Renal pelvis (tissue), 4 donors: Measurements from ENCODE around the gene PRRX1. TPM values are rescaled to one million over a fixed set of nuclear protein-coding genes. Genes with fewer than 3 reads are reported as not detected.

Experiments
- DNase-seq: peaks from one replicate; pipeline ENCODE4 v3.0.0-alpha.2; 2013
- polyA plus RNA-seq, 3 donors: library from polyadenylated mRNA; unstranded; fragments of 120-200 nt; gene quantifications; one replicate each; pipeline ENCODE4 v1.2.1, GENCODE V29; 2013; ENCODE audit not compliant: insufficient read length in 3 of 3

The PRRX1 gene
- polyA plus RNA-seq, 3 donors, result 0.96 to 3.4 (median 1.2) TPM

DNA sequence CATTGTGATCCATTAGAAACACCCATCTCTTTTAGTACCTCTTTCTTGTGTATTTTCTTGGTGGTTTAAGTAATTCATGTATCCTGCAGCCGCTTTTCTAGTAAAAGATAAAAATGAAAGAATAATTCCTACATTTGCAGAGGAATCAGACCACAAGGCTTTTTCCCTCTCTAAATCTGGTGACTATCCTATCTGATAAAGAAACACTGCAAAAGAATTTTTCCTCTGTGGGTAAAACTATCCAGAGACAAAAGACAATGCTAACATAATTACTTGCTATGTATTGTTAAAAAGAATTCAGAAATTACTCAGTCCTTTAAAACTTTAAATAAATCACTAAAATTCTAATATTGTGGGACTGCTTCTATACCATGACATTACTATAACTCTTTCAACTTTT, 51.0 kb downstream of the PRRX1 start:
- no peak for DNase-seq

DNA sequence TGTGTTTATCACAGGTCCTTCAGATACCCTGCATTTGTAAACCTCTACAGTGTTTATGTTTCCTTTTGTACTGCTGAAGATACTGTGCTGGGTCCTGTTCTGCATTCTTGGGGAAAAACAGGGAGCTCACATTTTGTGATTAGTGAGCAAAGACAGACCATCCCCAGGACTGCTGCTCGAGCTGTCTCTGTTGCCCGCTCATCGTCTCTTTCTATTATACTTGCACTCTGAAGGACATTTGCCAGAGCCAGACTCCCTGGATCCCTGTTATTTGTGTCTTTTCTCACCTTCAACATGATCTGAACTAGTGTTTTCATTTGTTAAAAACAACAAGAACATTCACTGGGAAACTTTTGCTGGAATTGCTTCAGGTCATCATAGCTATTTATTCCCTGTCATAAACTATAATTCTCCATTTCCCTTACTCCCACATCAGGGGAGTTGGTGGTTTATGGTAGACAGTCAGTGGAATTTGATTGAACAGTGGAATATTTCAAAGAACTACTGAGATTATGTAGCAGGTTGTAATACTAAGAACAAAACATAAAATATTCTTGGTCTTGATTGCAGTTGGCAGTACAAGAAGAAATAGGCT, 53.0 kb downstream of the PRRX1 start:
- DNase-seq, result no peak

DNA sequence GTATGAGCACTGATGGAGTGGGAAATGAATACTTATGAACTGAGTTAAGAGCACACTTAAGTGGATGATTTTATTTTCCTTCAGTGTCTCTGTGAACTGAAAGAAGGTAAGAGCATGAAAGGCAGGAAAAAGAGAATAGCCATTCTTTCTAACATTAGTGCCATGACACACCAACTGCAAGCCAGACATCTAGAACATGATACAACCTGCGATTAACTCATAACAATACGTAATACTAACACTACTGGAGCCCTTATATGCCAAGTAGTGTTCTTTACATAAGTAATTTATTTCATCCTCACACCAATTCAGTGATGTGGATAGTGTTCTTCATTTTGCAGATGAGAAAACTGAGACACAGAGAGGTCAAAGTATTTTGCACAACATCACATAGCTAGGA, 56.7 kb downstream of the PRRX1 start:
- no peak for DNase-seq

DNA sequence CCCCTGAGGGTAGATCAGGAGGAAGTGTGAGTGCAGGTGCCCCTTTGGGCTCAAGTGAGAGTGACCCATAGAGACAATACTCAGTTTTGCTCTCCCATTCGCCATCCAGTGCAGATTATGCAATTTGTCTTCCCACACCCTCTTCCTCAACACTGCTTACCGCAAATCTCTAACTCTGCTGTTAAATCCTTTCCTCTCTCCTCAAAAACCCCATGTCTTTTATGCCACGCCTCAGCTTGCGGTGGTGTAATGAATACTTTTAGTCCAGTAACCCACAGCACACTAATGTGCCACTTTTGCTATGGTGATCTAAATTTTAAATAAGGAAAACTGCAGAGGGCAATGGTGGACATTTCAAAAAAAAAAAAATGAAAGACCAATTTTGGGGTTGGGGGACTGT, 57.7 kb downstream of the PRRX1 start:
- DNase-seq, result no peak

DNA sequence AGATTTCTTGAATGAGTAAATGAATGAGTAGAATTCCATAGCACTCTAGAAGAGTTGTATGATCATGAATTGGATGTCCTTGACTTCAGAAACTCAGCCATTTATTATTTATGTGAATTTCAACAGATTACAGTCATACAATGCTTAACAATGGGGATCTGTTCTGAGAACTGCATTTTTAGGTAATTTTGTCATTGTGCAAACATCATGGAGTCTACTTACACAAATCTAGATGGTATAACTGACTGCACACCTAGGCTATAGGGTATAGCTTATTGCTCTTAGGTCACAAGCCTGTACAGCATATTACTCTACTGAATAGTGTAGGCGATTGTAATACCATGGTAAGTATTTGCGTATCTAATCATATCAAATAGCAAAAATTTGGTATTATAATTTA, 59.6 kb downstream of the PRRX1 start:
- DNase-seq, result no peak

DNA sequence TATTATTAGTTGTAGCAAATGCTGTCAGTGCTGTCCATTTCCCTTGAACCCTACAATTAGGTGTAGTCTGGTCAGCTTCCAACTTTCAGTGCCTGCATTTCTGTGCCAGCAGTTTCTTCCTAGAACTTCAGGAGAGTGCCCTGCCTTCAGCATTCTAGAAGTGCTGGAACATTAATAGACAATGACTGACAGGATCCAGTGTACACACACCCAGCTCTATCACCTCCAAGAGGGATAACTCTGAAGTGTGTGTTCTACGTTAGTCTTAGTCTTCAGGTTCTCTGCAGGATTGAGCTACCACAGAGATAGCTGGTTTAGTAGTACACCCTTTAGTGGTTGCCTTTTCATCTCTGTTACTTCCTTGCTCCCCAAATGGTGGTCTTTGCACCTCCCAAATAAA, 61.4 kb downstream of the PRRX1 start:
- no peak for DNase-seq

DNA sequence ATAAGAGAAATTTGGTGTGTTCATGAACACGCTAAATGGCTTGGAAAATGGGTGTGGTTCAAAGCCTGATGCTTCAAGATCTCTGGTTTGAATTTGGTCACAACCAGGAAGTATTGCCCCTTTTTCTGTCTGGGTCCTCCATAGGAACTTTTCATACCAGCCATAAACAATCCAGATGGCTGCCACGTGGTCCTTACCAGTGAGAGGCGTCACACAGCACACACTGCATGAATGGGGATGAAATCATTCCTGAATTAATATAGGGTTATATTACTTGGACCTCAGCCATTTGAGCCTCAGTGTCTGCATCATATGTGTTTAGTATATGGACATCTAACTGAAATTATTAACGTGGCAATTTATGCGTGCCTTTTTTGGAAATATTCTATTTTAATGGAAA, 64.0 kb downstream of the PRRX1 start:
- DNase-seq, result no peak

DNA sequence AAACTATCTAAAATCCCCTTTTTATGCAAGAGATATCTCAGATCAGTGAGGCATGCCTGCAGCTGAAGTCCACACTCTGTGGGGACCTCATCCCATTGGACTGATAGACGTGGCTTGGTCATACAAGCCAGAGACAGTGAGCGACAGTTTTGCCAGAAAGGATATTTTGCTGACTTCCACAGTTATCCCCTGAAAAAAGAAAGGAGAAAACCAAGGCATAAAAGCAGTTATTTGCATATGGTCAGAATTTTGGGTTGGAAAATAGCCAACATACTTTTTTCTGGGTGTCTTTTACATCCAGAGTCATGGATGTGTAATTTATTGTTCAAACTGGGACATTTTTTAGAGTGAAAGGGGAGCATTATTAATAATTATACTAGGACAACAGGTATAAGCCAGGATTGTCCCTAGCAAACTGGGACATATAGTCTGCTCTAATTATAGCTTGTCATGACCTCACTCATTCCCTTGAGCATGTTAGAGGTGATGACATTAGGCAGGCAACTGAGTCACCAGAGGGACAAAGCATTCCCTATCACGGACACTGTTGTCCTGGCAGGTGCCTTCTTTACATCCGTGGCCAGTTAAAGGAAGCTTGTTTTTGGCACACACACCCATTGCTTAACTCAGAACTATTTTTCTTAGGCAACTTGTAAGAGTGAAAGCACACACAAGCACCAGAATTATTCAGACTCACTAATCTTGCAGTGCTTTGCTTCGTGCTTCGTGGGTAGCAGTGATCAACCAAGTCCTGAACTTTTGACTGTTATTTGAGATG, 65.5 kb downstream of the PRRX1 start:
- no peak for DNase-seq

DNA sequence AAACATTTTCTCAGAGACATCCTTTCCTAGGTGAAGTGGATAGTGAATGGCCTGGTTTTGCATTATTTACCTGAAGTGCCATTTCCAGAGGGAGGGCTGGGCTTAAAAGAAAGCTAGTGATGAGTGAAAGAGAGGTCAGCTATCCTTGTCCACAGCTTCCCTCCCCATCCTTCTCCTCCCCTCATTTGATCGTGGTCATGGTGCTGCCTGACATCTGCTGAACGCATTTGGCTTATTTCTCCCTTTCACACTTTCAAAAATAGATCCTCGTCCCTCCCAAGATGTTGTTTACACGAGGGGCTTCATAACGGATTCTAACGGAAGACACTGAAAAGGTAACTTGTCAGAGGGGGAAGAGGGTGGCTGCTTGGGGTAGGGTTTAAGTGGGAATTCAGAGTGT, 66.1 kb downstream of the PRRX1 start:
- DNase-seq, result no peak

DNA sequence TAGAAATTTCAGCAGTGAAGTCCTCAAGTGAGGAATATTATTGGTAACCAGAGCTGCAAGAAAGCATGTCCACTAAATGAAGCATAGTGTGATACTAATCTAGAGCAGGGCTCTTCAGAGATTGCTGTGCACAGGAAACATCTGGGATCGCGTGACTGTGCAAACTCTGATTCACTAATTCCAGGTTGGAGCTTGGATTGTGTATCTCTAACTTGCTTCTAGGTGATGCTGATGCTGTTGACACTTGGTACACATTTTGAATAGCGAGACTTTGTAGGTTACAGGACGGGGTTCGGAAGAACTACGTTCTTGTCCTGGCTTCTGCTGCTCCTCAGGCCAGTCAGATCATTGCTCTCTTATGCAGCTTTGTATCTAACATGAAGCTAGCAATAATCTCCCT, 66.5 kb downstream of the PRRX1 start:
- DNase-seq, result no peak

DNA sequence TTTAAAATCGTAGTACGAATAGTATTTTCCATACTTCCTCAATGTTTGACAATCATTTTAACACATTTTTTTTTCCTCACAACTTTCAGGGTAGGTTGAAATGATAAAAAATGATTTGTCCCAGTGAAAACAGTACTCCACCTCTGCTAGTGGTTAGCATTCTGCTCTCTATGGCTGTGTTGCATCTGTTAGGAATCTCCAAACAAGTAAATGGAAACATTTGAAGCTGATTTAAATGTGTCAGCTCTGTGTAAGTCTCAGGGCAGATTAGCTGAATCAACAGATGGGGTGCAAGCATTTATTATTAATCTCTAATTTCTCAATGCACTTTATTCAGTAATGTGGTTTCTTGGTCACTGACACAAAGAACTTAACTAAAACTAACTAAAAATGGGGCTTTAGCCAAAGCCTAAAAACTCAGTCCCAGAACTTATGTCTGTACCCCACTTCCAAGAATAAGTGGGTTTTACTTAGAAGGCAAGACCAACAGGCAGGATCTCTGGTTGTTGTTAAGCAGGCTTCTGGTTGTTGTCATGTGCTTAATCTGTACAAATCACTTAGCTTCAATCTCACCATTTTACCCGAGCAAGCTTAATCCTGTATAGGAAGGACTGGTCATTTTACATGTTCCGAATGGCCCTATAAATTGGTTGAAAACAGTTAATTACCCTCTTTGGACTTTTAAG, 67.8 kb downstream of the PRRX1 start:
- DNase-seq, result no peak

DNA sequence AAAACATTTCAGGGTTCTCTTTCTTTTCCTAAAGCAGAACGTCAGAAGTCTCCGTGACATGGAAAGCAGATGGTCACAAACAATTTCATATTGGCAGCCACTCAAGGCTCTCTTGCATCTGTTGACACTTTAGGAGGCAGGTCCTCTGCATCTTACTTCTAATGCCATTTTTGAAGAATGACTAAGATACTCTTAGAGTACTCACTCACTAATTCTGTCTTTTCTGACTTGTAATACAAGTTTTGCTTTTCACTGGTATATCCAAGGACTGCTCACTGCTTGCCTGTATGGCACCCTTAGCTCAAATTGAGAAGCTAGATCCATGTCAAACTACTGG, 68.3 kb downstream of the PRRX1 start:
- no peak for DNase-seq

DNA sequence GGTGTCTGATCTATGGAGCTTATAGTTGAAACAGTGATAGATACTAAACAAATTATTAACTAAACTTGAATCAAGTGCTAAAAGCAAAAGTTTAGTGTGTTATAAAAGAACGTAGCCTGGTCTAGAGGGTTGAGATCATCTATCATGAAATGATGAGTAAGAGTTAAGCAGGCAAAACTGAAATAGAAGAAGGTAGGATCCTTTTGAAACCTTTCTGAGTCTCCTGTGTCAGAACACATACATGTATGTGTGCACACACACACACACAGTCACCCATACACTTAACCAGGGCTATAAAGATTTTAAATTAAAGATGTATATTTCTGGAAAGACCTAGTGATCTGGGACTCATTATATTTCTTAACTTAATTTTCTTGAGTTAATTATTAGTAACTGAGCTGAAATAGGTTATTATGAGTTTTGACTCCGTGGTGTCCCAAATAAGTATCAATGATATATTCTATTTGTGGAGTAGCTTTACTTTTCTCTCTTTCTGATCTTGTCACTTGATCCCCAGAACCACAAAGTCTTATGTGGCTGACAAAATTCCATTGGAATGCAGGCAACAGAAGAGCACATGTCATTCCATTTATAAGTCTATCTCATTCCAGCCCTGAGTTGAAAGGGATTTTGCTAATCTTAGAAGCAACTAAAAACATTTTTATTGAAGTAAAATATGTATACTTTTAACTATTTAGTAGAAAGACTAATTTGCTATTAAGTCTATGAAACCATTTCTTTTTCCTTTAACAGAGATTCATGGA, 70.7 kb downstream of the PRRX1 start:
- DNase-seq, result no peak

DNA sequence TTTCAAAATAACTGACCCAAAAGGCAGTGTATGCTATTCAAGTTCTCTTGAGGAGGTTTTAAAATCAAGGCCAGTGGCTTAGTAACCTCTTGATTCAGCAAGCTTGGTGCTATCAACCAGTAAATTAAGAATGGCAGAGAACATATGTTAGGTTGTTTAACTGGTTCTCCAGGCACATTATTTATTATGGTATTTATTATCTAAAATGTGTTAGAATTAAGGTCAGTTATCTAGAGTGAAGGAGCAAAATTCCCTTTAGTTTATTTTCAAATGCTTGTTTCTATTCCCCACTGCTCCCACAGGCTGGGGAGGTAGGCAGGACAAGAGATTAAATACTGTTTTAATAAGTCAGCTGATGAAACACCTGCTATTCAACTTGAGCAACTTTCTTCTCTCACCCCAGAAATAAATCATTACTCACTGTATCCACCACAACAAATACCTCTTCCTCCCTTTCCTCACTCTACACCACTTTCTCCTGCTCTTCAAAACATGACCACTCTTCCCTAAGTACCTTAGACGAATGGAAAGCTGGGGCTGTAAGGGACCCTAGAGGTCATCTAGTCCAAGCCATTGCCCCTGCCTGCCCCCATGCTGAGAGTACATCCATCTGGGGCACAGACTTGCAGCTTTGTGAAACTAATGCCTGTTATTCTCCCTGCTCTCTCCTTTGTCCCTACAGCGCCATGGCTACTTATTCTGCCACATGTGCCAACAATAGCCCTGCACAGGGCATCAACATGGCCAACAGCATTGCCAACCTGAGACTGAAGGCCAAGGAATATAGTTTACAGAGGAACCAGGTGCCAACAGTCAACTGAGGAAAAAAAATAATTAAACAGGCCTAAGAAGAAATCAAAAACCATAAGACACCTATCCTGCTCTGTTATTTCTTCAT, 71.7 kb downstream of the PRRX1 start:
- DNase-seq, result no peak

DNA sequence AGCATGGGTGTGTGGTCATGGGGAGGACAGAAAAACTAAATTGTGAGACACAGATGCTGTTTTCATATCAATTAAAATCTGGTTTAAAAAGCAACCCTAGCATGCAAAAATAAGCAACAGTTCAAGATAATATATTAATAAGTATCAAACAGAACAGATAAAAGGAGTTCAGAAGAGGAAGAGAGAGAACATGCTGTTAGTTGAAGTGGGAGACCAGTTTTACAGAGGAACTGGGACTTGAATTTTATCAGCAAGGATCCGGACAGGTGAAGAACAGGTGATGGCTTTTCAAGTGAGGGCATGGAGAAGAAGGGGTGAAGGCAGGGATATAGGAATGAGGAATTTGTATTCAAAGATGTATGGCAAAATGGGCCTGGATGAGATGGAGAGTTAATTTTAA, 75.9 kb downstream of the PRRX1 start:
- DNase-seq, result no peak

DNA sequence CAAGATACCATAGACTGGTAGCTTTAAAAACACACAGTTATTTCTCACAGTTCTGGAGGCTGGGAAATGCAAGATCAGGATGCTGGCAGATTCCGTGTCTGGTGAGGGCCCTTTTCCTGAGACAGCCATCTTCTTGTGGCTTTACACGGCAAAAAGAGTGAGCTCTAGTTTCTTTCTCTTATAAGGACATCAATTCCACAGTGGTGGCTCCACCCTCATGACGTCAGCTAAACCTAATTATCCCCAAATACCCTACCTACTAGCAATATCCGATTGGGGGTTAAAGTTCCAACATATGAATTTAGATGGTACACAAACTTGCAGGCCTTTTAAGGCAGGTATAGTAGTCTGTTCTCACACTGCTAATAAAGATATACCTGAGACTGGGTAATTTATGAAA, 77.7 kb downstream of the PRRX1 start:
- no peak for DNase-seq

DNA sequence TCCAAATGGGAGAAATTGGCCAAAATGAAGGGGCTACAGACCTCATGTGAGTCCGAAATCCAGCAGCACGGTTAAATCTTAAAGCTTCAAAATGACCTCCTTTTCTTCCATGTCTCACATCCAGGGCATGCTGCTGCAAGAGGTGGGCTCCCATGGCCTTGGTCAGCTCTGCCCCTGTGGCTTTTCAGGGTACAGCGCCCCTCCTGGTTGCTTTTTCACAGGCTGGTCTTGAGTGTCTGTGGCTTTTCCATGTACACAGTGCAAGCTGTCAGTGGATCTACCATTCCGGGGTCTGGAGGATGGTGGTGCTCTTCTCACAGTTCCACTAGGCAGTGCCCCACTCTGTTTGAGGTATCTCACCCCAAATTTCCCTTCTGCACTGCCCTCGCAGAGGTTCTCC, 78.7 kb downstream of the PRRX1 start:
- no peak for DNase-seq

DNA sequence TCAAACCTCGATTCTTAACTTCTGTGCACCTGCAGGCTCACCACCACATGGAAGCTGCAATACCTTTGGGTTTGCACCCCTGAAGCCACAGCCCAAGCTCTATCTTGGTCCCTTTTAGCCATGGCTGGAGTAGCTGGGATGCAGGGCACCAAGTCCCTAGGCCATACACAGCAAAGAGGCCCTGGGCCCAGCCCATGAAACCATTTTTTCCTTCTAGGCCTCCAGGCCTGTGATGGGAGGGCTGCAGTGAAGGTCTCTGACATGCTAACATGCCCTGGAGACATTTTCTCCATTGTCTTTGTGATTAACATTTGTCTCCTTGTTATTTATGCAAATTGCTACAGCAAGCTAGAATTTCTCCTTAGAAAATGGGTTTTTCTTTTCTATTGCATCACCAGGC, 79.2 kb downstream of the PRRX1 start:
- no peak for DNase-seq

DNA sequence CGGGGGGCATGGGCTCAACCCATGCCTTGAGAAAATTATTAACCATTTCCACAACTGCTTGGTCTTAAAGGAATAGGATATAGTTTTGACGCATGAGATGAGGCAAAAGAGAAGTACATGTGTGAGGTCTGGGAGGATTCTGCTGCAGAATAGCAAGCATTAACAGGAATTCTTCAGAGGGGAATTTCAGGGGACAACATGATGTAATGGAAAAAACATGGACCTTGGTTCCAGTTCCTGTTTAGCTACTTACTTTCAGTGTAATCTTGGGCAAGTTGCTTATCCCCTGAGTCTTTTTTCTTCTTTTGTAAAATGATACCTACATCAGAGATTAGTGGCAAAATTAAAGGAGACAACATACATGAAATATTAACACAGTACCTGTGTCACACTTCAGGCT, 85.6 kb downstream of the PRRX1 start:
- DNase-seq, result no peak

DNA sequence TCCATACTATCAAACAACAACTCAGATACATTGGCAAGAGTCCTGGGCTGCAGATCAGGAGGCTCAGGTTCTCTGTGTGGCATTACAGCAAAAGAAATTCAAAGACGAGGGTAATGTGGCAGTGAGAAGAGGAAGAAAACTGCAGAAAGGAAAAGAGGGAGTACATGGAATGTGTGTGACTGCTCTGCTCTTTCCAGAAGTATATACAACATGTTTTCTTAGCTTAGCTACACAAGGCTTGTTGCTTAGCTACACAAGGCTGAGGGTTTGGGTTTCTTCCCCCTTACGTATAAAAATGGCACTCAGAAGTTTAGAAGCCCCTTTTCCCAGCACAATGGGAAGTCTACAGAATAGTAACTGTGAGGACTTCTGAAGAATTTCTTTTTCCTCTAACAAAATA, 86.0 kb downstream of the PRRX1 start:
- no peak for DNase-seq

DNA sequence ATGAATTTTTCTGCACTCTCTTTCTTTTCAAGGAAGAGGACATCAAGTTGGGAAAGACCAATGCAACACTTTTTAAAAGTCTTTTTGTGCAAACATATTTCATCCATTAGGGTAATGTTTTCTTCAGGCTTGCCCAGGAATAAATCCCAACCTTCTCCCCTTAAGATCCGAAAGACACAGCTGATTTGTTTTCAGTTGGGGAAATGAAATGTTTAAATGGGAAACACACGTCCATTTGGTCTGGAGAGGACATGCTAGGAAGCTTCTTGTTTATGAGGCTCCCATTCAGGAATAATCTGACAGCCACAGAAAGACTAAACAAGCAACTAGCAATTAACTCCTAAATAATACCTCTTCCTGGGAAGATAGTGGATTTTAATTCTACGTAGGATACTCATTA, 91.9 kb downstream of the PRRX1 start:
- no peak for DNase-seq

DNA sequence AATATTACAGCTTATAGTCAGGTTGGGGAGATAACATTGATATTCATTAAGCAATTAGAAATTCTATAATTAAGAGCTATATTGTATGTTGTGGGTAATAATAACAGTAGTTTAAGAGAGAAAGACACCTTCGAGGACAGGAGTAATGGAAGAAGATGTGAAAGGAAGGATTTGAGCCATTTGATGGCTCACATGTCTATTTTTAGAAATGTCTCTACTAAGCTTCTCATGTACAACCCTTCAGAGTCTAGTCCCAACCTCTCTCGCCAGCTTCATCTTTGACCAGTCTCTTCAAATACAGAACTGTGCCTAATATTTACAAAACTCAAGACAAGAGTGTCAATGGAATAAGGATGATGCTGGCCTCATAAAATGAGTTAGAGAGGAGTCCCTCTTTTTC, 95.1 kb downstream of the PRRX1 start:
- no peak for DNase-seq
